Astrocyte of the spinal cord (primary cell): ENCODE data around the gene ANKRD1.

ENCODE experiments used
- DNase-seq: peaks from one replicate; pipeline ENCODE4 v3.0.0; 2011; ENCODE audit warnings: low read depth, low spot score
- H3K4me3 ChIP-seq: 2 replicates; pipeline ENCODE4 v1.5.1; 2011; ENCODE audit warnings: low read depth, mild to moderate bottlenecking, low read length, moderate library complexity
- in situ Hi-C: cut with HindIII; loops from 2 replicates; pipeline ENCODE4 v1.10.0; 2017; ENCODE audit warnings: low sequenced_read_pairs
- TF ChIP-seq, protein P1 (sequence below): IDR thresholded peaks from 2 replicates; pipeline ENCODE4 v1.5.1; 2012; ENCODE audit warnings: low read depth, mild to moderate bottlenecking, low read length, inconsistent platforms

Gene ANKRD1

DNA sequence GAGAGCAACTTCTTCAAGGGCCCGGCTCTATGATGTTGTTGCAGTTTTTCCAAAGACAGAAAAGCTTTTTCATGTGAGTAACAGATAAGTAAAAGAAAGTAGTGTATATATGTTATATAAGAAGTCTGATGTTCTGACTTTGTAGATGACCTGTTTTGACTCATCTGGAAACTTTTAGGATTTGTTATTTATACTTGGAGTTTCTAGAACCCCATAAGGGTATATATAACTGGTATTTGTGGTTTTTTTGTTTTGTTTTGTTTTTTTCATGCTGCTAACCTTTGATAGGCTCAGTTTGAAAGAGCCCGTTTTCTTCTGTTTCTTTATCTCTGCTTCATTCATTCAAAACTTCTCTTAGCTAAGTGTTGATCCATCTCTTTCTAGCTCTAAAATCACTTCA, 41.8 kb downstream of the ANKRD1 start:
- TF ChIP-seq, protein P1, sequence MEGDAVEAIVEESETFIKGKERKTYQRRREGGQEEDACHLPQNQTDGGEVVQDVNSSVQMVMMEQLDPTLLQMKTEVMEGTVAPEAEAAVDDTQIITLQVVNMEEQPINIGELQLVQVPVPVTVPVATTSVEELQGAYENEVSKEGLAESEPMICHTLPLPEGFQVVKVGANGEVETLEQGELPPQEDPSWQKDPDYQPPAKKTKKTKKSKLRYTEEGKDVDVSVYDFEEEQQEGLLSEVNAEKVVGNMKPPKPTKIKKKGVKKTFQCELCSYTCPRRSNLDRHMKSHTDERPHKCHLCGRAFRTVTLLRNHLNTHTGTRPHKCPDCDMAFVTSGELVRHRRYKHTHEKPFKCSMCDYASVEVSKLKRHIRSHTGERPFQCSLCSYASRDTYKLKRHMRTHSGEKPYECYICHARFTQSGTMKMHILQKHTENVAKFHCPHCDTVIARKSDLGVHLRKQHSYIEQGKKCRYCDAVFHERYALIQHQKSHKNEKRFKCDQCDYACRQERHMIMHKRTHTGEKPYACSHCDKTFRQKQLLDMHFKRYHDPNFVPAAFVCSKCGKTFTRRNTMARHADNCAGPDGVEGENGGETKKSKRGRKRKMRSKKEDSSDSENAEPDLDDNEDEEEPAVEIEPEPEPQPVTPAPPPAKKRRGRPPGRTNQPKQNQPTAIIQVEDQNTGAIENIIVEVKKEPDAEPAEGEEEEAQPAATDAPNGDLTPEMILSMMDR, result no peak
- H3K4me3 ChIP-seq, result no peak overlapping the region
- DNase-seq, result no peak
- in situ Hi-C loops, result no loop called here

GRCh38 chr10:90872648-90873020, 48.3 kb downstream of the ANKRD1 start:
- peak overlapping the region; percentile 78 for H3K4me3 ChIP-seq
- TF ChIP-seq, protein P1, result no peak
- in situ Hi-C loops, result no loop called here
- DNase-seq, result no peak

DNA sequence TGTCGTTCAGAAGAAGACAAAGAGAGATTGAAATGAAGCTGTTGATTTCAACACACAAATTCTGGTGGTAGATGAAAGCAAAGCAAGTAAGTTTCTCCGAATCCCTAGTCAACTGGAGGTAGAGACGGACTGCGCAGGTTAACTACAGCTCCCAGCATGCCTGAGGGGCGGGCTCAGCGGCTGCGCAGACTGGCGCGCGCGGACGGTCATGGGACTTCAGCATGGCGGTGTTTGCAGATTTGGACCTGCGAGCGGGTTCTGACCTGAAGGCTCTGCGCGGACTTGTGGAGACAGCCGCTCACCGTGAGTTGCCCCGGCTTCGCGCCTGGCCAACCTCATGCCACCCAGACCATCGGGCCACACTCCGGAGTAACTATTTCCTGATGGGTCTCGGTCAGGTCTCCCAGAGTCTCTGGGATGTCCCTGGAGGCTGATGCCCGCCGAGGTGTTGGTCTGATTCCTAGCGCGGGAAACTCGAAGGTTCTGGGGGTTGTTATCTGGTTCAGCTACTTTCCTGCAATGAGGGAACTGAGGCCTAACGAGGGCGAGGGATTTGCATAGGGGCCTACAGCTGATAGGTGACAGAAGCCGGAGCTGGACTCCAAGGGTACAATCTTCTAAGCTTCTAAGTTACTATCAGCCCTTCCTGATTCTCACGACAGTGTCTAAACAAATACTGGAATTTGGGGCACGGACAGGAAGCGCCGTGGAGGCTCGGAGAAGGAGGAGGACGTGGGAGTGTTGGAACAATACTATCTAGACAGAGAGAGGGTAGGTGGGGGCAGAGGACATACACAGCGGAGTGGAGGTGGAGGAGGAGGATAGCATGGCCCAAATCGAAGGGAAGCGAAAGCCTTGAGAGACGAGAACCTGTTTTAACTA, 48.9 kb downstream of the ANKRD1 start, which contains the start of gene RPP30:
RPP30 (plus strand) TSS at position 209 of the 882 bp plus-strand sequence; CDS start at position 222, 13 bp downstream.
- H3K4me3 ChIP-seq, result peak within 1 kb of the TSS; percentile 78
- DNase-seq, result peak; percentile 87
- TF ChIP-seq, protein P1, result no peak
- in situ Hi-C loops, result no loop called here

DNA sequence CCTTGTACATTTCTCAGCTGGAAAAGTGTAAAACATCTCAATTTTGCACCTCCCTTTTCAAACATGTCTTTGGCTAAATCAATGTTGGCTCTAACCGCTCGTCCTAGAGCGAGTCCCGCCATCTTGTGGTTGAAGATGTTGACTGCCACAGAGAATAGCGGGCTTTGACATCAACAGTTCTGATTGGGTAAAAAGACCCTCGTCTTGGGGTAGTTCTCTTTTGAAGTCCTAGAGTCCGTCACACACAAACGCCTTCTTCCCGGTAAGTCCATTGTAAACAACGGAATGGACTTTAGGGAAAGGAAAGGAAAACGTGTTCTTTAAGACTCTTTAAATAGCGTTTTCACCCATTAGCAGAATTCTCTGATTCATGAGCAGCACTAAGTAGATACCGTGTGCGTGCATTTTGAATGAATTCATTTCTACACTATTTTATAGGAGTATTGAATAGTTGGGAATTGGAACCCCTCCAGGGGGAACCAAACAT, 49.6 kb downstream of the ANKRD1 start:
- peak; percentile 90 for DNase-seq
- TF ChIP-seq, protein P1, result peak; percentile 72
- peak overlapping the region; percentile 78 for H3K4me3 ChIP-seq
- in situ Hi-C loops, result no loop called here

DNA sequence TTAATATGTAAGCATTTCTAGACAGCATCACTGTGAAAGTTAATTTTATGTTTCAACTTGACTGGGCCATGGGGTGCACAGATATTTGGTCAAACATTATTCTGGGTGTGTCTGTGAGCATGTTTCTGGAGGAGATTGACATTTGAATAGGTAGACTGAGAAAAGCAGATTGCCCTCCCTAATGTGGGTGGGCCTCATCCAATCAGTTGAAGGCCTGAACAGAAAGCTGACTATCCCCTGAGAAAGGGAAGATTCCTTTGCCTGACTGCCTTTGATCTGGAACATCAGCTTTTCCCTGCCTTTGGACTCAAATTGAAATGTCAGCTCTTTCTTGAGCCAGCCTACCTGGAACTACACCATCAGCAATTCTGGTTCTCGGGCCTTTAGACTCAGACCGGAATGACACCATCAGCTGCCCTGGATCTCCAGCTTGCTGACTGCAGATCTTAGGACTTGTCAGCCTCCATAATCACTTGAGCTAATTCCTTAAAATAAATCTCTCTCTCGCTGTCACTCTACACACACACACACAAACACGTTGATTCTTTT, 54.8 kb downstream of the ANKRD1 start:
- in situ Hi-C loops, result no loop called here
- DNase-seq, result no peak
- no peak overlapping the region for H3K4me3 ChIP-seq
- TF ChIP-seq, protein P1, result no peak

DNA sequence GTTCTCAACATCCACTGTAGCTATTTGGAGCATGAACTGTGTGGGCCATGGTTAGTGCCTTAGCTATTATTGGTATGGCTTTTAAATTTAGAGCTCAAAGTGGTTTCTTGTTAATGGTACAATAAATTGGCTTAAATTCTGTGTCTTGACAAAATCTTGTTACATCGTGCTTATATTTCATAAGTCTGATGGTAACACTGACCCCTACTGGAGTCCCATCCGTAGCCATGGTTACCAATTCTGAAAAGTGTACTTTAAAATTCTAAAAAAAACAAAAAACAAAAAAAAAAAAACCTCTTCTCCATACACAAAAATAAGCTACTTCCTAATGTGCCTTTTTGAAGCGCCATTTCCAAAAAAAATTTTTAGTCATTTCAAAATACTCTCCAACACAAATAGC, 55.5 kb downstream of the ANKRD1 start:
- no peak overlapping the region for H3K4me3 ChIP-seq
- peak; percentile 35 for DNase-seq
- in situ Hi-C loops, result no loop called here
- TF ChIP-seq, protein P1, result peak; percentile 46
